Panc1 (cell line): ENCODE measurements around the gene PARD3. TPM values are rescaled to one million over a fixed set of nuclear protein-coding genes. Genes with fewer than 3 reads are reported as not detected.

ENCODE experiments used
- ATAC-seq: fragments of 200-7000 bp; cut with Tn5 transposase; 2 replicates; pipeline ENCODE4 v1.9.1; 2020; ENCODE audit warnings: mild to moderate bottlenecking, moderate library complexity
- BruUV-seq: library from RNA; stranded (reverse); fragments of 400-500 nt; replicated peaks from 2 replicates; lab custom pipeline; 2021; lab: Mats Ljungman, UMichigan
- CTCF ChIA-PET: fragments of 300-600 bp; sonication (Branson Sonifier 250); formaldehyde crosslinking; loops from one replicate; lab custom pipeline; 2022; ENCODE audit warnings: antibody characterized with exemption; lab: Charles Lee
- POLR2A ChIA-PET: fragments of 300-600 bp; sonication (Branson Sonifier 250); formaldehyde crosslinking; loops from one replicate; lab custom pipeline; 2022; ENCODE audit warnings: antibody characterized with exemption; lab: Charles Lee
- DNase-seq: peaks from one replicate; pipeline ENCODE4 v3.0.0-alpha.2; 2010; ENCODE audit warnings: low read depth, low spot score
- H3K27ac ChIP-seq: 2 replicates; pipeline ENCODE4 v1.5.1; 2011; ENCODE audit warnings: mild to moderate bottlenecking, low read length, inconsistent platforms
- H3K27me3 ChIP-seq: fragments of 200-500 bp; sonication (Bioruptor generic); 2 replicates; pipeline ENCODE4 v1.6.0; 2014; ENCODE audit warnings: low read length, inconsistent platforms; ENCODE audit not compliant: control insufficient read depth, insufficient read depth
- H3K36me3 ChIP-seq: fragments of 200-500 bp; sonication (Bioruptor generic); 2 replicates; pipeline ENCODE4 v1.5.1; 2014; ENCODE audit warnings: inconsistent platforms, mild to moderate bottlenecking, low read length, moderate library complexity; ENCODE audit not compliant: control insufficient read depth, insufficient read depth
- H3K4me1 ChIP-seq: 2 replicates; pipeline ENCODE4 v1.5.1; 2011; ENCODE audit warnings: inconsistent platforms, mild to moderate bottlenecking, low read length, moderate library complexity; ENCODE audit not compliant: control insufficient read depth, insufficient read depth
- H3K4me3 ChIP-seq, 2 experiments: 2 replicates each; pipeline ENCODE4 v1.5.1; 2011 to 2012; ENCODE audit warnings: low read depth in 2 of 2, low read length in 2 of 2, mild to moderate bottlenecking in 2 of 2, inconsistent platforms in 1 of 2, moderate library complexity in 1 of 2
- H3K9me3 ChIP-seq: fragments of 200-500 bp; sonication (Bioruptor generic); 2 replicates; pipeline ENCODE4 v1.5.1; 2014; ENCODE audit warnings: low read depth, mild to moderate bottlenecking, inconsistent platforms, low read length, moderate library complexity; ENCODE audit not compliant: control insufficient read depth, insufficient read depth
- POLR2AphosphoS5 ChIP-seq: IDR thresholded peaks from 2 replicates; pipeline ENCODE4 v1.6.1; 2012; ENCODE audit warnings: mild to moderate bottlenecking, low read depth, low read length, moderate library complexity
- SIN3A ChIP-seq: IDR thresholded peaks from 2 replicates; pipeline ENCODE4 v1.6.1; 2012; ENCODE audit warnings: low read depth, mild to moderate bottlenecking, low read length, moderate library complexity, borderline replicate concordance; ENCODE audit not compliant: insufficient read depth
- TCF7L2 ChIP-seq: IDR thresholded peaks from 2 replicates; pipeline ENCODE4 v1.6.1; 2011; ENCODE audit warnings: mild to moderate bottlenecking, low read depth, low read length, inconsistent platforms
- in situ Hi-C: cut with HindIII; loops from 2 replicates; pipeline ENCODE4 v1.10.0; 2016; ENCODE audit warnings: low sequenced_read_pairs, low pct_unique_long_range_greater_than_20kb
- intact Hi-C: fragments of 100-400 bp; cut with micrococcal nuclease; formaldehyde crosslinking; loops from one replicate; pipeline ENCODE4 v1.10.0; 2022; ENCODE audit not compliant: unreplicated experiment
- total RNA-seq: library from RNA; stranded (reverse); gene quantifications from one replicate; pipeline ENCODE4 v1.2.1, GENCODE V29; 2021; ENCODE audit not compliant: unreplicated experiment
- TF ChIP-seq, protein P1 (sequence below): fragments of 450-650 bp; IDR thresholded peaks from 2 replicates; pipeline ENCODE4 v1.5.1; 2017; ENCODE audit warnings: mild to moderate bottlenecking
- TF ChIP-seq, protein P2 (sequence below), 2 experiments: IDR thresholded peaks; 2 replicates each; pipeline ENCODE4 v1.6.1; 2011 to 2012; ENCODE audit warnings: low read depth in 2 of 2, control low read depth in 1 of 2, low read length in 1 of 2, mild to moderate bottlenecking in 1 of 2, moderate library complexity in 1 of 2; ENCODE audit not compliant: insufficient read depth in 1 of 2

PARD3 gene
- total RNA-seq, 1 experiment from 2014 or later = 29.8 TPM

DNA sequence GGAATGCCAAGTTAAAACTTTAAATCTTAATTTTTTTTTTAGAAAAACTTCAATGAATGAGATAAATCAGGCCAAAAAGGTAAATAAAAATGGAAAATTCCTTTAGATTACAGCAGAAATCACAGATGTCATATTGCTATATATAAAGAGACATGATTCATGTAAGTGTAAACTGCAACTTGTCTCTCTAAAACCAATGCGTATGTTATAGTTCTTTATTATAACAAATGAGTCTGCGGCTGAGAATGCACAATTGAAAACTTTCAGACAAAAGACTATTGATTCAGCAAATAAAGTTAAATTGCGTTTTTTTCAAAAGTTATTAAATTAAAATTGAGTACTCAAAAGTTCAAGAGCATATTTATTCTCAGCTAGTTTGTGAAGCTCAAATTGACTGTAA, 425.3 kb downstream of the PARD3 start:
- in situ Hi-C loops (no loop called here), intact Hi-C loops (no loop called here)
- Histone ChIP-seq H3K27me3 (no peaks in the 10 kb centered on the region), H3K36me3 (no peaks in the 10 kb centered on the region), H3K9me3 (no peaks in the 10 kb centered on the region), H3K27ac (no peak overlapping the region), H3K4me1 (no peaks in the 10 kb centered on the region), H3K4me3 (no peak overlapping the region)
- ChIA-PET POLR2A (no interaction called here), CTCF (no interaction called here)
- DNase-seq = no peak
- BruUV-seq = no TSS peak
- TF ChIP-seq, protein P1, sequence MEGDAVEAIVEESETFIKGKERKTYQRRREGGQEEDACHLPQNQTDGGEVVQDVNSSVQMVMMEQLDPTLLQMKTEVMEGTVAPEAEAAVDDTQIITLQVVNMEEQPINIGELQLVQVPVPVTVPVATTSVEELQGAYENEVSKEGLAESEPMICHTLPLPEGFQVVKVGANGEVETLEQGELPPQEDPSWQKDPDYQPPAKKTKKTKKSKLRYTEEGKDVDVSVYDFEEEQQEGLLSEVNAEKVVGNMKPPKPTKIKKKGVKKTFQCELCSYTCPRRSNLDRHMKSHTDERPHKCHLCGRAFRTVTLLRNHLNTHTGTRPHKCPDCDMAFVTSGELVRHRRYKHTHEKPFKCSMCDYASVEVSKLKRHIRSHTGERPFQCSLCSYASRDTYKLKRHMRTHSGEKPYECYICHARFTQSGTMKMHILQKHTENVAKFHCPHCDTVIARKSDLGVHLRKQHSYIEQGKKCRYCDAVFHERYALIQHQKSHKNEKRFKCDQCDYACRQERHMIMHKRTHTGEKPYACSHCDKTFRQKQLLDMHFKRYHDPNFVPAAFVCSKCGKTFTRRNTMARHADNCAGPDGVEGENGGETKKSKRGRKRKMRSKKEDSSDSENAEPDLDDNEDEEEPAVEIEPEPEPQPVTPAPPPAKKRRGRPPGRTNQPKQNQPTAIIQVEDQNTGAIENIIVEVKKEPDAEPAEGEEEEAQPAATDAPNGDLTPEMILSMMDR = no peak
- TF ChIP-seq, protein P2, sequence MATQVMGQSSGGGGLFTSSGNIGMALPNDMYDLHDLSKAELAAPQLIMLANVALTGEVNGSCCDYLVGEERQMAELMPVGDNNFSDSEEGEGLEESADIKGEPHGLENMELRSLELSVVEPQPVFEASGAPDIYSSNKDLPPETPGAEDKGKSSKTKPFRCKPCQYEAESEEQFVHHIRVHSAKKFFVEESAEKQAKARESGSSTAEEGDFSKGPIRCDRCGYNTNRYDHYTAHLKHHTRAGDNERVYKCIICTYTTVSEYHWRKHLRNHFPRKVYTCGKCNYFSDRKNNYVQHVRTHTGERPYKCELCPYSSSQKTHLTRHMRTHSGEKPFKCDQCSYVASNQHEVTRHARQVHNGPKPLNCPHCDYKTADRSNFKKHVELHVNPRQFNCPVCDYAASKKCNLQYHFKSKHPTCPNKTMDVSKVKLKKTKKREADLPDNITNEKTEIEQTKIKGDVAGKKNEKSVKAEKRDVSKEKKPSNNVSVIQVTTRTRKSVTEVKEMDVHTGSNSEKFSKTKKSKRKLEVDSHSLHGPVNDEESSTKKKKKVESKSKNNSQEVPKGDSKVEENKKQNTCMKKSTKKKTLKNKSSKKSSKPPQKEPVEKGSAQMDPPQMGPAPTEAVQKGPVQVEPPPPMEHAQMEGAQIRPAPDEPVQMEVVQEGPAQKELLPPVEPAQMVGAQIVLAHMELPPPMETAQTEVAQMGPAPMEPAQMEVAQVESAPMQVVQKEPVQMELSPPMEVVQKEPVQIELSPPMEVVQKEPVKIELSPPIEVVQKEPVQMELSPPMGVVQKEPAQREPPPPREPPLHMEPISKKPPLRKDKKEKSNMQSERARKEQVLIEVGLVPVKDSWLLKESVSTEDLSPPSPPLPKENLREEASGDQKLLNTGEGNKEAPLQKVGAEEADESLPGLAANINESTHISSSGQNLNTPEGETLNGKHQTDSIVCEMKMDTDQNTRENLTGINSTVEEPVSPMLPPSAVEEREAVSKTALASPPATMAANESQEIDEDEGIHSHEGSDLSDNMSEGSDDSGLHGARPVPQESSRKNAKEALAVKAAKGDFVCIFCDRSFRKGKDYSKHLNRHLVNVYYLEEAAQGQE (IDR thresholded peaks at IDR 0.05; ENCODE audit: insufficient read depth in 1 of 2, low read depth in 2 of 2, low read length in 1 of 2) = no peak
- no peak for TF ChIP-seq POLR2AphosphoS5
- TF ChIP-seq TCF7L2 = no peak
- no peak for TF ChIP-seq SIN3A
- no peak for ATAC-seq

DNA sequence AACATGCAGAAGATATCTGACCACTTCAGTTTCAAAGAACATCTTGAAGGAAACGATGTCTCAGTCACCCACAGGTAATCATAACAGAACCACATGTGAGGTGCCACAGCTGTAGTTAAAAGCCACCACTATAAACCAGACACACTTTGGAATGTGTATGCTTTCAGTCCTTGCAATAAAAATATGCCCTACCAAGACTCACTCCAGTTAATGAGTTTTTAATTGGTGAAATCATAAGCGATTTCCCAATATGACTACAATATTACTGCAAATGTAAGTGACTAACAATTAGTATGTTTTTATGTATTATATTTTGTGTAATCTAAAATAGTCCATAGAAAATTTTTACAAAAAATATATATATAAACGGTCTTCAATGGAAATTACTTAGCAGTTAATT, 428.2 kb downstream of the PARD3 start:
- ATAC-seq (no peak), DNase-seq (no peak)
- no peak overlapping the region for H3K4me3 ChIP-seq
- ChIA-PET POLR2A (no interaction called here), CTCF (no interaction called here)
- intact Hi-C loops (no loop called here), in situ Hi-C loops (no loop called here)
- TF ChIP-seq POLR2AphosphoS5 (no peak), SIN3A (no peak), TCF7L2 (no peak)
- TF ChIP-seq, protein P2 (IDR thresholded peaks at IDR 0.05; ENCODE audit: insufficient read depth in 1 of 2, low read depth in 2 of 2, low read length in 1 of 2) = no peak
- TF ChIP-seq, protein P1 = no peak
- no peaks in the 10 kb centered on the region for H3K4me1 ChIP-seq
- no peaks in the 10 kb centered on the region for H3K27me3 ChIP-seq
- BruUV-seq = no TSS peak
- no peaks in the 10 kb centered on the region for H3K36me3 ChIP-seq
- H3K9me3 ChIP-seq = no peaks in the 10 kb centered on the region
- H3K27ac ChIP-seq = no peak overlapping the region
